ENCODE results near the gene OTX2.

DNA sequence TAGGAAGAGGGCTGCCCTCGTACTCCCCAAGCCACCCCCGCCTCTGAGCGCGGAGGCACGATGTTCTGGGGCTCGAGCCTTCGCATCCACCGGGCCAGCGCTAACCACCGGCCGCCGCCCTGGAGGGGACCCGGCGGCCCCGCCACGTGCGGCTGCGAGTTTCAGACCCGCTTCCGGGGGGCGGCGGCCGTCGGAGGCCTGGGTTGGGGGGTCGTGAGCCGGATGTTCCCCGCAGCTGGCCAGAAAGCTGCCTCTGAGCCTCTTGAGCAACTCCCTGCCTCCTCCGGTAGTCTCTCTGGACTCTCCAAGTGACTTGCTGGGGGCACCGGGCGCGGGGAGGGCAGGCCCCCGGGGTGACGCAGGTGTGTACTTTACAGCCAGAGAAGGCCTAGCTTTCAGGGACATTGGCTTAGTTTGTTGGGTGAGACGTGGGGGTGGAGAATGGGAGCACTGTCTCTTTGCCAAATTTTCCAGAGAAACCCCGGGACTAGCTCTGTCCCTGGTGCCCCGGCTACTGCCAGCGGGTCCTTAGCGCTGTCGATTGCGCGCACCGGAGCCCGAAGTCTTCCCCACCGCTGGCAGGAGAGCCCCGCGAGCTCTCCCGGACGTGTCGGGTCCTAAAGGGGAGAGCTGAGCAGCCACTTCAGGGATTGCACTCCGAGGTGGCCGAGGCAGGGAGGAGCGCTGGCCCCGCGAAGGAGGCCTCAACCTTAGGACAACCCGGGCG lies 15.6 kb downstream of the OTX2 start:
- no peak for TF ChIP-seq POLR2AphosphoS5 (IDR thresholded peaks at IDR 0.05)
- no peak for TF ChIP-seq POLR2A (IDR thresholded peaks at IDR 0.05)
- TF ChIP-seq, protein P1, sequence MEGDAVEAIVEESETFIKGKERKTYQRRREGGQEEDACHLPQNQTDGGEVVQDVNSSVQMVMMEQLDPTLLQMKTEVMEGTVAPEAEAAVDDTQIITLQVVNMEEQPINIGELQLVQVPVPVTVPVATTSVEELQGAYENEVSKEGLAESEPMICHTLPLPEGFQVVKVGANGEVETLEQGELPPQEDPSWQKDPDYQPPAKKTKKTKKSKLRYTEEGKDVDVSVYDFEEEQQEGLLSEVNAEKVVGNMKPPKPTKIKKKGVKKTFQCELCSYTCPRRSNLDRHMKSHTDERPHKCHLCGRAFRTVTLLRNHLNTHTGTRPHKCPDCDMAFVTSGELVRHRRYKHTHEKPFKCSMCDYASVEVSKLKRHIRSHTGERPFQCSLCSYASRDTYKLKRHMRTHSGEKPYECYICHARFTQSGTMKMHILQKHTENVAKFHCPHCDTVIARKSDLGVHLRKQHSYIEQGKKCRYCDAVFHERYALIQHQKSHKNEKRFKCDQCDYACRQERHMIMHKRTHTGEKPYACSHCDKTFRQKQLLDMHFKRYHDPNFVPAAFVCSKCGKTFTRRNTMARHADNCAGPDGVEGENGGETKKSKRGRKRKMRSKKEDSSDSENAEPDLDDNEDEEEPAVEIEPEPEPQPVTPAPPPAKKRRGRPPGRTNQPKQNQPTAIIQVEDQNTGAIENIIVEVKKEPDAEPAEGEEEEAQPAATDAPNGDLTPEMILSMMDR (IDR thresholded peaks at IDR 0.05), result no peak
- no peak for TF ChIP-seq EP300 (IDR thresholded peaks at IDR 0.05)
